GM21723 (cell line): ENCODE results near the gene BOK.

Experiments used
- ATAC-seq: cut with Tn5 transposase; IDR thresholded peaks from one replicate; pipeline ENCODE4 v1.9.1; 2021; ENCODE audit warnings: mild to moderate bottlenecking, moderate library complexity; ENCODE audit not compliant: unreplicated experiment

The BOK gene

GRCh38 chr2:241598061-241598460 is 39.5 kb downstream of the BOK start:
- no peak for ATAC-seq

GRCh38 chr2:241598487-241598886 is 39.9 kb downstream of the BOK start:
- no peak for ATAC-seq

GRCh38 chr2:241599615-241600014 is 41.1 kb downstream of the BOK start:
- no peak for ATAC-seq

GRCh38 chr2:241601841-241602240 is 43.3 kb downstream of the BOK start:
- ATAC-seq: no peak

GRCh38 chr2:241602720-241603119 is 44.2 kb downstream of the BOK start:
- no peak for ATAC-seq

- ATAC-seq: no peak
Measured at GRCh38 chr2:241603686-241604085, 45.1 kb downstream of the BOK start.

GRCh38 chr2:241606186-241606585 is 47.6 kb downstream of the BOK start:
- ATAC-seq: no peak

GRCh38 chr2:241607162-241607885 is 48.8 kb downstream of the BOK start:
- ATAC-seq: no peak

GRCh38 chr2:241608881-241609280 is 50.3 kb downstream of the BOK start:
- ATAC-seq: no peak

GRCh38 chr2:241609859-241610793 is 51.6 kb downstream of the BOK start:
- ATAC-seq: peak; percentile 88

GRCh38 chr2:241611062-241611461 is 52.5 kb downstream of the BOK start:
- ATAC-seq: no peak

- ATAC-seq: no peak
Measured at GRCh38 chr2:241612156-241613016, 53.8 kb downstream of the BOK start.

GRCh38 chr2:241613017-241613780 is 54.7 kb downstream of the BOK start:
- ATAC-seq: no peak

- ATAC-seq: no peak
Measured at GRCh38 chr2:241615041-241615440, 56.5 kb downstream of the BOK start.

GRCh38 chr2:241615522-241616052 is 57.0 kb downstream of the BOK start:
- ATAC-seq: no peak

GRCh38 chr2:241616168-241617125 is 57.9 kb downstream of the BOK start:
- no peak for ATAC-seq

- ATAC-seq: peak; percentile 71
Measured at GRCh38 chr2:241617431-241618154, 59.0 kb downstream of the BOK start.

GRCh38 chr2:241618296-241618805 is 59.8 kb downstream of the BOK start:
- no peak for ATAC-seq
